A673 (cell line): ENCODE data around the gene KRT80. TPM values are rescaled to one million over a fixed set of nuclear protein-coding genes. Genes with fewer than 3 reads are reported as not detected.

ENCODE experiments used
- BruUV-seq: library from RNA; stranded (reverse); fragments of 400-500 nt; replicated peaks from 2 replicates; lab custom pipeline; 2021; lab: Mats Ljungman, UMichigan
- CTCF ChIA-PET: fragments of 300-600 bp; sonication (Branson Sonifier 250); formaldehyde crosslinking; loops from one replicate; lab custom pipeline; 2022; ENCODE audit warnings: antibody characterized with exemption; lab: Charles Lee
- POLR2A ChIA-PET: fragments of 300-600 bp; sonication (Branson Sonifier 250); formaldehyde crosslinking; loops from one replicate; lab custom pipeline; 2022; ENCODE audit warnings: antibody characterized with exemption; ENCODE audit not compliant: low non-redundant PET; lab: Charles Lee
- DNase-seq: peaks from one replicate; pipeline ENCODE4 v3.0.0-alpha.2; 2015; ENCODE audit warnings: low spot score
- H3K27ac ChIP-seq: fragments of 200-600 bp; sonication (generic); 2 replicates; pipeline ENCODE4 v1.5.1; 2016; ENCODE audit warnings: mixed run types, low read depth, mild to moderate bottlenecking, mixed read lengths, antibody characterized with exemption, low read length; ENCODE audit not compliant: poor library complexity, severe bottlenecking
- H3K27me3 ChIP-seq: fragments of 200-600 bp; sonication (generic); replicated peaks from 2 replicates; pipeline ENCODE4 v1.6.1; 2017; ENCODE audit warnings: mixed run types, low read depth, mild to moderate bottlenecking, mixed read lengths, antibody characterized with exemption, low read length; ENCODE audit not compliant: insufficient read depth, poor library complexity
- H3K36me3 ChIP-seq: fragments of 200-600 bp; sonication (generic); 2 replicates; pipeline ENCODE4 v1.6.1; 2016; ENCODE audit warnings: mixed run types, mild to moderate bottlenecking, mixed read lengths, antibody characterized with exemption, low read length; ENCODE audit not compliant: insufficient read depth, poor library complexity, severe bottlenecking
- H3K4me1 ChIP-seq: fragments of 200-600 bp; sonication (generic); 2 replicates; pipeline ENCODE4 v1.6.1; 2017; ENCODE audit warnings: mixed run types, mild to moderate bottlenecking, mixed read lengths, antibody characterized with exemption, low read length; ENCODE audit not compliant: insufficient read depth, poor library complexity, severe bottlenecking
- H3K4me3 ChIP-seq: fragments of 200-600 bp; sonication (generic); 2 replicates; pipeline ENCODE4 v1.5.1; 2016; ENCODE audit warnings: low read depth, mixed run types, mild to moderate bottlenecking, mixed read lengths, low read length; ENCODE audit not compliant: poor library complexity, severe bottlenecking
- H3K9me3 ChIP-seq: fragments of 200-600 bp; sonication (generic); 2 replicates; pipeline ENCODE4 v1.6.1; 2016; ENCODE audit warnings: mixed run types, low read depth, mild to moderate bottlenecking, mixed read lengths, antibody characterized with exemption, low read length; ENCODE audit not compliant: poor library complexity, severe bottlenecking
- CTCF ChIP-seq: fragments of 300-800, 200-600 bp; sonication (generic); conservative IDR thresholded peaks from 2 replicates; pipeline ENCODE4 v1.5.1; 2017; ENCODE audit warnings: low read depth, mild to moderate bottlenecking, antibody characterized with exemption, low read length, moderate library complexity, mixed read lengths
- EZH2 ChIP-seq: fragments of 200-600 bp; sonication (generic); IDR thresholded peaks from 2 replicates; pipeline ENCODE4 v1.6.1; 2017; ENCODE audit warnings: borderline replicate concordance, low read depth, mild to moderate bottlenecking, mixed read lengths, antibody characterized with exemption, low read length; ENCODE audit not compliant: poor library complexity, severe bottlenecking
- intact Hi-C: fragments of 100-400 bp; cut with micrococcal nuclease; formaldehyde crosslinking; loops from one replicate; pipeline ENCODE4 v1.10.0; 2022; ENCODE audit not compliant: unreplicated experiment
- total RNA-seq: library from RNA; stranded (reverse); gene quantifications from 2 replicates; pipeline ENCODE4 v1.2.3, GENCODE V29; 2021

KRT80 gene
- total RNA-seq, 1 experiment from 2014 or later = 1.0 TPM

DNA sequence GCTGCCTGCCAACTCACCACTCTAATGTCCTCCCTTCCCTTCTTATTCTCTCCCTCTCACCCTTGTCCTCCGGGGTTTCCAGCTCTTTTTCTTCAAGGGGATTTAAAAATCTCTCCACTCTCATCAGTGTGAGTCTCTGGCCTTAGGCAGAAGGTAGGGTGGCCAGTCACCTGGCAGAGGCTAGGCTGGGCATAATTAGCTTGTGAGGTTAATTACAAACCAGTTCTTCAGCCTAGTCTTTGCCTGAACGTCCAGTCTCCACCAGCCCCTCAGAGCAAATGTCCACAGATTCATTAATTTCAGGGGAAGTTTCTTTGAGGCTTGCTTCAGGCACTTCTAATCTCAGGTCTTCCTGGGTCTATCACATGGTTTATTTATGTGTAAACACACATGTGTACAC lies 48.0 kb upstream of the KRT80 start:
- no peaks in the 10 kb centered on the region for H3K4me1 ChIP-seq
- TF ChIP-seq EZH2 (no peak), CTCF (no peak)

DNA sequence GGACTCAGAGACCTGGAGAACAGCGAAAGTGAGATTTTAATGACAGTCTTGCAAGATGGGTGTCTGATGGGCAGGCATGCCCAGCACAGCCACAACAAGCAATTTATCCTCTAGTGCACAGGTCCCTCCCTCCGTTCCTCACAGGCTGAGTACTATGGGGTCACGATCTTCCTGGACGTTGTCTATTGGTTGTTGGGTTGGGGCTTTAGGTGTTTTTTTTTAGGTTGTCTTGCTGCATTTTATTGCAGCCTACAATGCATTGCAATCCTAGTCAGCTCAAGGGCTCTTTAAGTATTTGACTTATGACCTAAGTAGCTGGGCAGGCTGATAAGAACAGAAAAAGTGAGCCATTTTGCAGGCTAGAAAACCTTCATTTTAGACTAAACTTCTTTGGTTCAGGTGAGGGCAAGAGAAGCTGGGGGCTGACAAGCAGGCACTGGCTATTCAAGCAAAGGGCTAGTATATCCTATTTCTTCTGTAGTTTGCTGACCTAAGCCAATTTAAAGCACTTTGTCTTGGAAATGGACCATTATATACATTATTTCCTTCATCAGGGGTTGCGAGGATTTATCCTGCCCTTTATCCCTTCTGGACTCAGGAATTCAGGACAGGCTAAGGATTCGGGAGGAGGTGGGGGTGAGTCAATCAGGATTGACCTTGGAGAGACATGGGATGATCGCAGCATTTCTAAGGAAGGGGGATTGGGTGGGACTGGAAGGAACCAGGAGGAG lies 47.3 kb upstream of the KRT80 start:
- no peak for DNase-seq
- H3K36me3 ChIP-seq = no peaks in the 10 kb centered on the region
- H3K4me1 ChIP-seq = no peaks in the 10 kb centered on the region
- H3K27ac ChIP-seq = no peak overlapping the region
- intact Hi-C loops = no loop called here
- no peak overlapping the region for H3K4me3 ChIP-seq
- TF ChIP-seq CTCF (no peak), EZH2 (no peak)
- no peaks in the 10 kb centered on the region for H3K27me3 ChIP-seq
- BruUV-seq = no TSS peak
- ChIA-PET CTCF (no interaction called here), POLR2A (no interaction called here)
- no peaks in the 10 kb centered on the region for H3K9me3 ChIP-seq

More for the DNA sequence above, 48.0 kb upstream of the KRT80 start:
- no peak overlapping the region for H3K4me3 ChIP-seq
- no peak for DNase-seq
- no peaks in the 10 kb centered on the region for H3K36me3 ChIP-seq
- no peaks in the 10 kb centered on the region for H3K27me3 ChIP-seq
- ChIA-PET CTCF (no interaction called here), POLR2A (no interaction called here)
- no peak overlapping the region for H3K27ac ChIP-seq
- no peaks in the 10 kb centered on the region for H3K9me3 ChIP-seq
- intact Hi-C loops = no loop called here
- BruUV-seq = no TSS peak

GRCh38 chr12:52238207-52238840 lies 46.5 kb upstream of the KRT80 start:
- H3K27ac ChIP-seq = no peak overlapping the region
- TF ChIP-seq CTCF (no peak), EZH2 (no peak)
- H3K4me3 ChIP-seq = no peak overlapping the region
- H3K27me3 ChIP-seq = peaks cover 4% of the 10 kb centered on the region
- CTCF ChIA-PET = no interaction called here
- DNase-seq = no peak
- intact Hi-C loops = no loop called here
- no TSS peak for BruUV-seq
- H3K4me1 ChIP-seq = no peaks in the 10 kb centered on the region
- POLR2A ChIA-PET = no interaction called here
- no peaks in the 10 kb centered on the region for H3K36me3 ChIP-seq
- no peaks in the 10 kb centered on the region for H3K9me3 ChIP-seq
